ENCODE measurements around the gene TNRC6B.
A peak's percentile ranks its signal among the peaks of the same experiment; 100 is the strongest.
"Not testable (repeated sequence)": the region's sequence is repeated elsewhere in the genome, so short reads cannot be mapped to it uniquely, and the experiment has no call there.

The TNRC6B gene

GRCh38 chr22:40216041-40216756 is 38.5 kb downstream of the TNRC6B start:
- ATAC-seq, result peak; percentile 86
- H3K36me3 Mint-ChIP-seq, result no peaks in the 10 kb centered on the region
- H3K9me3 Mint-ChIP-seq, result no peaks in the 10 kb centered on the region

GRCh38 chr22:40218152-40218551 is 40.4 kb downstream of the TNRC6B start:
- H3K4me3 Mint-ChIP-seq, result no peak overlapping the region
- no peak for DNase-seq (ENCODE audit: low spot score in 2 of 2)

More at GRCh38 chr22:40216041-40216756, 38.5 kb downstream of the TNRC6B start:
- Mint-ChIP-seq H3K4me1 (peaks cover 72% of the 10 kb centered on the region), H3K27ac (peak overlapping the region; percentile 93), H3K4me3 (peak overlapping the region; percentile 74)
- DNase-seq (ENCODE audit: low spot score in 2 of 2), result no peak

GRCh38 chr22:40218723-40219294 is 41.1 kb downstream of the TNRC6B start:
- ATAC-seq (no peak), DNase-seq (ENCODE audit: low spot score in 2 of 2) (no peak)
- Mint-ChIP-seq H3K36me3 (no peaks in the 10 kb centered on the region), H3K27ac (peak overlapping the region; percentile 93), H3K4me3 (no peak overlapping the region), H3K4me1 (peaks cover 68% of the 10 kb centered on the region), H3K9me3 (no peaks in the 10 kb centered on the region)

More at GRCh38 chr22:40218152-40218551, 40.4 kb downstream of the TNRC6B start:
- H3K4me1 Mint-ChIP-seq, result peaks cover 69% of the 10 kb centered on the region
- peak overlapping the region; percentile 93 for H3K27ac Mint-ChIP-seq
- no peaks in the 10 kb centered on the region for H3K9me3 Mint-ChIP-seq
- ATAC-seq, result no peak
- H3K36me3 Mint-ChIP-seq, result no peaks in the 10 kb centered on the region

- Mint-ChIP-seq H3K9me3 (no peaks in the 10 kb centered on the region), H3K4me3 (no peak overlapping the region), H3K27ac (peak overlapping the region; percentile 93), H3K4me1 (peaks cover 69% of the 10 kb centered on the region), H3K36me3 (no peaks in the 10 kb centered on the region)
- ATAC-seq (no peak), DNase-seq (ENCODE audit: low spot score in 2 of 2) (no peak)
Observed at GRCh38 chr22:40220316-40221054, 42.8 kb downstream of the TNRC6B start.

DNA sequence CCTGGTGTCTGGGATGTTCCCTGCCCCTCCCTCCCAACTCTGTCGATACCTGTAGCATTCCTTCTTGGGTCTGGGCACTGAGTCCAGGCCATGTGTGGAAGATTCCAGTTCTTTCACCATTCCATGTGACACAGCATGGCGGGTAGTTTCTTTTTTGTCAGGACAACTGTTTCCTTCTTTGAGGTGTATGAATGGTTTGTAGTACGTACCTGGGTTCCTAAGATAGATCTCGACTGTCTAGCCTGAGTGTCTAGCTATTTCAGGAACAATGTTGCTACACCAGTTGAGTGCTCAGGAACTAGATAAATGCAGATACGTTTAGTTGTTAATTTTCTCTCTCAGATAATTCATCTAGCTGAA is 43.3 kb downstream of the TNRC6B start:
- Mint-ChIP-seq H3K9me3 (no peaks in the 10 kb centered on the region), H3K4me1 (peaks cover 67% of the 10 kb centered on the region), H3K36me3 (no peaks in the 10 kb centered on the region), H3K27ac (no peak overlapping the region), H3K4me3 (no peak overlapping the region)
- no peak for DNase-seq (ENCODE audit: low spot score in 2 of 2)
- ATAC-seq, result no peak

DNA sequence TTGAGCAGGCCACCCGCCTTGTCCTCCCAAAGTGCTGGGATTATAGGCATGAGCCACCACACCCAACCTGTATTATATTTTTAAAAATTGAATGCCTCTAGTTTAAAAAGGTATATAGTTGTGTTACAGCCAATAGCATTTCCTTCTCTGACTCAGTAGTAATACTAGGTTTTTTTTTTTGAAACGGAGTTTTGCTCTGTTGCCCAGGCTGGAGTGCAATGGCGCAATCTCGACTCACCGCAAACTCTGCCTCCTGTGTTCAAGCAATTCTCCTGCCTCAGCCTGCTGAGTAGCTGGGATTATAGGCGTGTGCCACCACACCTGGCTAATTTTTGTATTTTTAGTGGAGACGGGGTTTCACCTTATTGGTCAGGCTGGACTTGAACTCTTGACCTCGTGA is 45.3 kb downstream of the TNRC6B start:
- not testable (repeated sequence) for H3K27ac Mint-ChIP-seq; H3K9me3 Mint-ChIP-seq; H3K36me3 Mint-ChIP-seq; H3K4me3 Mint-ChIP-seq; ATAC-seq; DNase-seq (ENCODE audit: low spot score in 2 of 2)
- H3K4me1 Mint-ChIP-seq, result peaks cover 60% of the 10 kb centered on the region

DNA sequence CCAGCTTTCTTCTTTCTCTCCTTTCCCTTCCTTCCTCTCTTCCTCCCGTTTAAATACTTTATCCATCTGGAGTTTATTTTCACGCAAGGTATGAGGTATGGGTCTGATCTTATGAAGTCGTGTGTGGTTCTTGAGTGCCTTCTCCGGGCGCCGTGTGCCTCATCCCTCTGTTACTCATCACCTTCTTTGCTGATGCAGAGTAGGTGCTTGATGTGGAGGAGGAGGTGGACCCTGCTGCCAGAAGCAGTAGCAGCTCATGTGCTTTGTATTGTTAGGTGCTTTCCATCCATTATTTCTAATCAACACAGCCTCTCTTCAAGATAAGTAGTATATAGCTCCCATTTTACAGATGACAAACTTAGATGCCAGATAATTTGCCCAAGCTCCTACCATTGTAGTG is 47.0 kb downstream of the TNRC6B start:
- Mint-ChIP-seq H3K36me3 (peaks cover 6% of the 10 kb centered on the region), H3K9me3 (no peaks in the 10 kb centered on the region), H3K4me3 (peak overlapping the region; percentile 18), H3K27ac (peak overlapping the region; percentile 15), H3K4me1 (peaks cover 50% of the 10 kb centered on the region)
- peak; percentile 88 for ATAC-seq
- DNase-seq (ENCODE audit: low spot score in 2 of 2), result no peak

DNA sequence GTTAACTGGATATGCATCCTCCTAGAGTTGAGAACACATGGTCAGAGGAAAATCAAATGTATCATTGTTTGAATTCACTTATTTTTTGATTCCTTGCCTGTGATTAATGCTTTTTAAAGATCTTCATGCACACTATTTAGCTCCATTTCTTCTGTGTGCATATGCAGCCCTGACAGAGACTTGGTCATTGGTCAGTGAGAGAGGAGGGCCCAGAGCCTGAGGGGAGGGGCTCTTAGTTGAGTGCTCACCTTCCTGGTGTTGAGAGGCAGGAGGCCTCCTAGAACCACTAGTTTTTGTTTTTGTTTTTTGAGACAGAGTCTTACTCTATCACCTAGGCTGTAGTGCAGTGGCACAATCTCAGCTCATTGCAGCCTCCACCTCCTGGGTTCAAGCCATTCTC is 48.9 kb downstream of the TNRC6B start:
- H3K27ac Mint-ChIP-seq, result no peak overlapping the region
- peaks cover 18% of the 10 kb centered on the region for H3K36me3 Mint-ChIP-seq
- peaks cover 43% of the 10 kb centered on the region for H3K4me1 Mint-ChIP-seq
- no peak overlapping the region for H3K4me3 Mint-ChIP-seq
- no peak for DNase-seq (ENCODE audit: low spot score in 2 of 2)
- ATAC-seq, result no peak
- H3K9me3 Mint-ChIP-seq, result no peaks in the 10 kb centered on the region

GRCh38 chr22:40231618-40232313 is 54.0 kb downstream of the TNRC6B start:
- Mint-ChIP-seq H3K36me3 (peaks cover 30% of the 10 kb centered on the region), H3K4me1 (peaks cover 20% of the 10 kb centered on the region), H3K27ac (no peak overlapping the region), H3K9me3 (no peaks in the 10 kb centered on the region), H3K4me3 (no peak overlapping the region)
- no peak for ATAC-seq
- no peak for DNase-seq (ENCODE audit: low spot score in 2 of 2)

DNA sequence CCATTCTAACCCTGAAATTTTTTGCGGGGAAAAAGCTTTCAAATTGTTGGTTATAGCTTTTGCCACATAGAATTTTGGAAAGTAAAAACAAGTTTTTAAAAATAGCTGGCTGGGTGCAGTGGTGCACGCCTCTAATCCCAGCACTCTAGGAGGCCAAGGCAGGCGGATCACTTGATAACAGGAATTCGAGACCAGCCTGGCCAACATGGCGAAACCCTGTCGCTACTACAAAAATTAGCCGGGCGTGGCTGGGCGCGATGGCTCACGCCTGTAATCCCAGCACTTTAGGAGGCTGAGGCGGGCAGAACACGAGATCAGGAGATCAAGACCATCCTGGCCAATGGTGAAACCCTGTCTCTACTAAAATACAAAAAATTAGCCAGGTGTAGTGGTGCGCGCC is 54.9 kb downstream of the TNRC6B start:
- Mint-ChIP-seq H3K4me1 (peaks cover 28% of the 10 kb centered on the region), H3K36me3 (peaks cover 32% of the 10 kb centered on the region), H3K27ac (no peak overlapping the region), H3K9me3 (no peaks in the 10 kb centered on the region), H3K4me3 (no peak overlapping the region)
- ATAC-seq (no peak), DNase-seq (ENCODE audit: low spot score in 2 of 2) (no peak)

DNA sequence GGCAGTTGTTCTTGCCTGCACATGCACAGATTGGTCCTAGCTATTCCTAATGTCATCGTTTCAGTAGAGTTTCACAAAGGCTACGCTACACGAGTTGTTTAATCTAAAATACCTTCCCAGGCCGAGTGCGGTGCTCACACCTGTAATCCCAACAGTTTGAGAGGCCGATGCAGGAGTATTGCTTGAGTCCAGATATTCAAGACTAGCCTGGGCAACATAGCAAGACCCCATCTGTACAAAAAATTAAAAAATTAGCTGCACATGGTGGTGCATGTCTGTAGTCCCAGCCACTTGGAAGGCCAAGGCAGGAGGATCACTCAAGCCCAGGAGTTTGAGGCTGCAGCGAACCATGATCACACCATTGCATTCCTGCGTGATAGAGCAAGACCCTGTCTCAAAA is 56.2 kb downstream of the TNRC6B start:
- H3K4me3 Mint-ChIP-seq, result no peak overlapping the region
- no peaks in the 10 kb centered on the region for H3K9me3 Mint-ChIP-seq
- ATAC-seq (no peak), DNase-seq (ENCODE audit: low spot score in 2 of 2) (no peak)
- peaks cover 41% of the 10 kb centered on the region for H3K4me1 Mint-ChIP-seq
- peaks cover 36% of the 10 kb centered on the region for H3K36me3 Mint-ChIP-seq
- no peak overlapping the region for H3K27ac Mint-ChIP-seq

- ATAC-seq (no peak), DNase-seq (ENCODE audit: low spot score in 2 of 2) (no peak)
- peaks cover 30% of the 10 kb centered on the region for H3K36me3 Mint-ChIP-seq
- H3K9me3 Mint-ChIP-seq, result no peaks in the 10 kb centered on the region
- no peak overlapping the region for H3K27ac Mint-ChIP-seq
- H3K4me1 Mint-ChIP-seq, result peaks cover 43% of the 10 kb centered on the region
- H3K4me3 Mint-ChIP-seq, result no peak overlapping the region
Observed at GRCh38 chr22:40234658-40235057, 56.9 kb downstream of the TNRC6B start.

DNA sequence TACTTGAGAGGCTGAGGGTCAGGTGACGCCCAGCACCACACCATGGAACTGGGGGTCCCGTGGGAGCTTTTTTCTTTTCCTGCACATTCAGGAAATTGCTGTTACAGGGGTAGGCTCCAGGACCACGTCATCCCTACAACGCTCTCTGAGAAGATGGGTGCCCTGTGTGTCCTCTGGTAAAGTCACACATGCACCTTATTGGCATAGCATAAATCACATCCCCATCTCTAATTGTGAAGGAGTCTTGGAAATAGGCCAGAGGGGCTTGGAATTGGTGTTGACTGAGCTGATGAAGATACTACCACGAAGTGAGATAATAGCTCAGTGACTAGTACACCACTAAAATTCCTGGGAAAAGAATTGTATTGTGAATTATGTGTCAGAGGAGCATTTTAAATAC is 57.6 kb downstream of the TNRC6B start:
- H3K9me3 Mint-ChIP-seq, result no peaks in the 10 kb centered on the region
- peaks cover 46% of the 10 kb centered on the region for H3K4me1 Mint-ChIP-seq
- H3K4me3 Mint-ChIP-seq, result no peak overlapping the region
- DNase-seq (ENCODE audit: low spot score in 2 of 2) (no peak), ATAC-seq (no peak)
- peaks cover 23% of the 10 kb centered on the region for H3K36me3 Mint-ChIP-seq
- peak overlapping the region; percentile 17 for H3K27ac Mint-ChIP-seq

- H3K4me1 Mint-ChIP-seq, result peaks cover 55% of the 10 kb centered on the region
- H3K27ac Mint-ChIP-seq, result no peak overlapping the region
- peaks cover 20% of the 10 kb centered on the region for H3K36me3 Mint-ChIP-seq
- no peaks in the 10 kb centered on the region for H3K9me3 Mint-ChIP-seq
- DNase-seq (ENCODE audit: low spot score in 2 of 2) (no peak), ATAC-seq (no peak)
- H3K4me3 Mint-ChIP-seq, result no peak overlapping the region
Observed at GRCh38 chr22:40236131-40236665, 58.5 kb downstream of the TNRC6B start.

GRCh38 chr22:40237241-40237640 is 59.5 kb downstream of the TNRC6B start:
- DNase-seq (ENCODE audit: low spot score in 2 of 2), result no peak
- no peaks in the 10 kb centered on the region for H3K9me3 Mint-ChIP-seq
- no peak for ATAC-seq
- peaks cover 23% of the 10 kb centered on the region for H3K36me3 Mint-ChIP-seq
- peak overlapping the region; percentile 55 for H3K4me3 Mint-ChIP-seq
- H3K4me1 Mint-ChIP-seq, result peaks cover 60% of the 10 kb centered on the region
- H3K27ac Mint-ChIP-seq, result peak overlapping the region; percentile 75
